SK-N-SH treated with all-trans-retinoic acid at 6 μM for 48 hours (cell line): ENCODE results near the gene HSD17B14.

ENCODE experiments used
- ESRRG ChIP-seq: fragments of 250-450 bp; sonication (Bioruptor Pico); IDR thresholded peaks from 2 replicates; pipeline ENCODE4 v1.6.1; 2021; ENCODE audit warnings: mild to moderate bottlenecking
- TF ChIP-seq, protein P1 (sequence below): fragments of 250-450 bp; sonication (Bioruptor Pico); IDR thresholded peaks from 2 replicates; pipeline ENCODE4 v1.8.0; 2020; ENCODE audit warnings: mild to moderate bottlenecking, moderate library complexity, borderline replicate concordance

DNA sequence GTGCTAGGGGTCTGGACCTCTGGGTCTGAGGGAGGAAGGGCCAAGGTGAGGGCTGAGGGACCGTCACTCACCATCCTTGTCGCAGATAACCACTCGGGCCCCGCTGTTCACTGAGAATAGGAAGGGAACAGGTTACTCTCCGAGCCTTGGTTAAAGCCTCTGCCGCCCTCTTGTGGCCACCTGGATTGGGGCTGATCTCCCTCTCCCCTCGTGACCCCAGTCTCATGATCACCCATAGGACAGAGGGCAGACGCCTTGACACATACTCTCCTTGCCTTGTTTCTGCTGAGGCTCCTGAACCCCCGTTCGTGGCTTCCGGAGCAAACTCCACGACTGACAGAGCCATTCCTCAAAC, 580 bp downstream of the HSD17B14 start:
- no peak for TF ChIP-seq ESRRG
- TF ChIP-seq, protein P1, sequence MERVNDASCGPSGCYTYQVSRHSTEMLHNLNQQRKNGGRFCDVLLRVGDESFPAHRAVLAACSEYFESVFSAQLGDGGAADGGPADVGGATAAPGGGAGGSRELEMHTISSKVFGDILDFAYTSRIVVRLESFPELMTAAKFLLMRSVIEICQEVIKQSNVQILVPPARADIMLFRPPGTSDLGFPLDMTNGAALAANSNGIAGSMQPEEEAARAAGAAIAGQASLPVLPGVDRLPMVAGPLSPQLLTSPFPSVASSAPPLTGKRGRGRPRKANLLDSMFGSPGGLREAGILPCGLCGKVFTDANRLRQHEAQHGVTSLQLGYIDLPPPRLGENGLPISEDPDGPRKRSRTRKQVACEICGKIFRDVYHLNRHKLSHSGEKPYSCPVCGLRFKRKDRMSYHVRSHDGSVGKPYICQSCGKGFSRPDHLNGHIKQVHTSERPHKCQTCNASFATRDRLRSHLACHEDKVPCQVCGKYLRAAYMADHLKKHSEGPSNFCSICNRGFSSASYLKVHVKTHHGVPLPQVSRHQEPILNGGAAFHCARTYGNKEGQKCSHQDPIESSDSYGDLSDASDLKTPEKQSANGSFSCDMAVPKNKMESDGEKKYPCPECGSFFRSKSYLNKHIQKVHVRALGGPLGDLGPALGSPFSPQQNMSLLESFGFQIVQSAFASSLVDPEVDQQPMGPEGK (CRISPR knock-in tag): no peak
